DND-41 (cell line): Measurements from ENCODE around the gene IFI30.

Source experiments
- EZH2 ChIP-seq: IDR thresholded peaks from 3 replicates; pipeline ENCODE4 v1.6.1; 2012; ENCODE audit warnings: borderline replicate concordance, low read depth, mild to moderate bottlenecking, moderate library complexity, low read length, inconsistent platforms; ENCODE audit not compliant: severe bottlenecking
- TF ChIP-seq, protein P1 (sequence below): IDR thresholded peaks from 2 replicates; pipeline ENCODE4 v1.5.1; 2012; ENCODE audit warnings: borderline replicate concordance, low read length, moderate library complexity, mild to moderate bottlenecking; ENCODE audit not compliant: poor library complexity, severe bottlenecking; ENCODE audit errors: extremely low read depth

DNA sequence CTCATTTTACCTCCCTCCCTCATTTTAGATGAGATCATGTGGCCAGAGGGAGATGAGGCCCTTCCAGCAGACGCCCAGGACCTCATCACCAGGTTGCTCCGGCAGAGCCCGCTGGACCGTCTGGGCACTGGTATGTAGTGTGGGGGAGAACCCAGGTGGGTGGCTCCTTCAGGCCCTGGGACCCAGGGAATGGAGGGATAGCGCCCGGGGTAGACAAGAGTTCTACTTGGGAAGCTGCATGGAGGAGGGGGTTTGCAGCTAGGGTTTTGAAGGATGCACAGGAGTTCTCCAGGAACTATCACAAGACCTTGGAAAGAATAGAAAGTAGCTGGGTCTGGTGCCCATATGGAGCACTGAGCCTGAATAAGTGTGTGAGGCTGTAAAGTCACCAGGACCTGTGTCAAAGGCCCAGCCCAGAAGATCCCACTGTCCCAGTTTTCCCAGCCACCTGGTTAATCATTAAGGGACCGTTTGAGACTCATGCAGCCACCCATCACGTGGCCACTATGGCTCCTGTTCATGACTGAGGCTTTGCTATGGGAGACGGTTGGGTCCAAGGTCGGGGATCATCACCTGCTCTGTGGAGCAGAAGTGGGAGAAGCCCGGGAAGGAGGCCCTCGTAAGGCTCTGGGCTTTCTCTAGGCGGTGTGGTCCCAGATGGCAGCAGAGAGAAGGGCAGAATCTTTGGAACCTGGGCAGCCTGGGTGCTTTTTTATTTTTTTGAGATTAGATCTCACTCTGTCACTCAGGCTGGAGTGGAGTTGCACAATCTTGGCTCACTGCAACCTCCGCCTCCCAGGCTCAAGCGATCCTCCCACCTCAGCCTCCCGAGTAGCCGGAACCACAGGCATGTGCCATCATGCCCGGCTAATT is 37.7 kb upstream of the IFI30 start:
- TF ChIP-seq, protein P1, sequence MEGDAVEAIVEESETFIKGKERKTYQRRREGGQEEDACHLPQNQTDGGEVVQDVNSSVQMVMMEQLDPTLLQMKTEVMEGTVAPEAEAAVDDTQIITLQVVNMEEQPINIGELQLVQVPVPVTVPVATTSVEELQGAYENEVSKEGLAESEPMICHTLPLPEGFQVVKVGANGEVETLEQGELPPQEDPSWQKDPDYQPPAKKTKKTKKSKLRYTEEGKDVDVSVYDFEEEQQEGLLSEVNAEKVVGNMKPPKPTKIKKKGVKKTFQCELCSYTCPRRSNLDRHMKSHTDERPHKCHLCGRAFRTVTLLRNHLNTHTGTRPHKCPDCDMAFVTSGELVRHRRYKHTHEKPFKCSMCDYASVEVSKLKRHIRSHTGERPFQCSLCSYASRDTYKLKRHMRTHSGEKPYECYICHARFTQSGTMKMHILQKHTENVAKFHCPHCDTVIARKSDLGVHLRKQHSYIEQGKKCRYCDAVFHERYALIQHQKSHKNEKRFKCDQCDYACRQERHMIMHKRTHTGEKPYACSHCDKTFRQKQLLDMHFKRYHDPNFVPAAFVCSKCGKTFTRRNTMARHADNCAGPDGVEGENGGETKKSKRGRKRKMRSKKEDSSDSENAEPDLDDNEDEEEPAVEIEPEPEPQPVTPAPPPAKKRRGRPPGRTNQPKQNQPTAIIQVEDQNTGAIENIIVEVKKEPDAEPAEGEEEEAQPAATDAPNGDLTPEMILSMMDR, result no peak
- TF ChIP-seq EZH2, result no peak
